HG03064 (cell line): ENCODE measurements around the gene FYB2.

ENCODE experiments used
- ATAC-seq: cut with Tn5 transposase; IDR thresholded peaks from one replicate; pipeline ENCODE4 v1.9.1; 2021; ENCODE audit warnings: low read depth; ENCODE audit not compliant: unreplicated experiment

The FYB2 gene

DNA sequence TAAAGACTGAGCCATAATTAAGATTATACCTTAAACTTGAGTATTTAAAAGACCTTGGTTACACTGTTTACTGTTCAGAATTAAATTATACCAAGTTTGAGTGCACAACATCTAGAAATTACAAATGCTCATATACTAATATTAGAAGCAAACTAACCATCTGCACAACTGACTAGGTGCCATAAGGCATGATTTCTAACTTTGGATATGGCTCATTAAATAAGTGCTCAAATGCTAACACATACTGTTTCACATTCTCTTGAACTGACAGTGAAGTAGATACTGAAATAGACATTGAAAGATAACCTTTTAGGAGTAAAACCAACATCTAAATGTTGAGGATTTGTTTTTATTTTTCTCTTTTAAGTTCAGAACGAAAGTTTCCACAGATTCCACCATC, 100.0 kb downstream of the FYB2 start:
- no peak for ATAC-seq

GRCh38 chr1:56715156-56715555, 104.0 kb downstream of the FYB2 start:
- ATAC-seq: no peak

GRCh38 chr1:56713112-56713511, 106.1 kb downstream of the FYB2 start:
- ATAC-seq: no peak

- ATAC-seq: no peak
Measured at GRCh38 chr1:56712150-56712549, 107.1 kb downstream of the FYB2 start.

GRCh38 chr1:56710646-56711045, 108.6 kb downstream of the FYB2 start:
- no peak for ATAC-seq

DNA sequence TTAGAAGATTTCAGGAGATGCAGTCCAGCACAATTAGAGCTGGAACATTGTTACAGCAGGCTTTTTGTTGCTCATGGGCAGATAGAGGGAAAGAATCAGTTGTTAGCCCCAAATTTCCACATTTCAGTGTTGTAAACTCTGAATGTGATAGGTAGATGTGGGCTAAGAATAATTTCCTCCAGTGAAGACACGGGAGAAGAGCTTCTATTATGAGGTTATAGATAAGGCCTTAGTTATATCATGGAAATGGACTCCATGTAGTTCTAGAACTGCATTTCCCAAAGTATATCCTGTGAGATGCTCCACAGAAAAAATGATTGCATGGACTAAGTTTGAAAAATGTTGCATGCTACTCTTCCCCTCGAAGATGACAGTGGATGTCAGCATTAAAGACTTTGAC, 109.2 kb downstream of the FYB2 start:
- no peak for ATAC-seq

- ATAC-seq: no peak
Measured at GRCh38 chr1:56709269-56709880, 109.8 kb downstream of the FYB2 start.

DNA sequence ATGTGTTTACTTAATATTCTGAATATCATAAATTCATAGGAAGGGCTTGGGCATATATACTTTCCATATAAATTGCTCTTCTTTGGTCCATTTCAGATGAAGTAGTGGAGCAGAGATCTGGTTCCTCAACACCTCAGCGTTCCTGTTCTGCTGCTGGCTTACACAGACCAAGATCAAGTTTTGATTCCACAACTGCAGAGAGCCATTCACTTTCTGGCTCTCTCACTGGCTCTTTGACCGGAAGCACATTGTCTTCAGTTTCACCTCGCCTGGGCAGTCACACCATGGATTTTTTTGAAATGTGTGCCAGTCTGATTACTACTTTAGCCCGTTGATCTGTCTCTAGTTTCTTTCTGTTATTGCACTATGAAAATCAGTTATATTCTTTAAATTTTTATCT, 111.8 kb downstream of the FYB2 start:
- ATAC-seq: no peak

DNA sequence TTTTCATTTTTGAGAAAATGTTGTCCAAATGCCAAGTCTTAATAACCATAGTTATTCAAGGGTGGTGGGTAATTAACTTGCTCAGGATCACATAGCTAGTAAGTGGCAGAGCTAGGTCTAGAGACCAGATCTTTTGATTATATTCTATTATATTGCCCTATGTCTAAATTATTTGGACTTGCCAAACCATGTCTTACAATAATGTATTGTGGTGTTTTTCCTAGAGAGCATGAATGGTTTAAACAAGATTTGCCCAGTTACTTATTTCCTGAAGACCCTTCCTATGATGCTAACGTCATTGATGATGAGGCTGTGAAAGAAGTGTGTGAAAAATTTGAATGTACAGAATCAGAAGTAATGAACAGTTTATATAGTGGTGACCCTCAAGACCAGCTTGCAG, 115.5 kb downstream of the FYB2 start:
- ATAC-seq: no peak

DNA sequence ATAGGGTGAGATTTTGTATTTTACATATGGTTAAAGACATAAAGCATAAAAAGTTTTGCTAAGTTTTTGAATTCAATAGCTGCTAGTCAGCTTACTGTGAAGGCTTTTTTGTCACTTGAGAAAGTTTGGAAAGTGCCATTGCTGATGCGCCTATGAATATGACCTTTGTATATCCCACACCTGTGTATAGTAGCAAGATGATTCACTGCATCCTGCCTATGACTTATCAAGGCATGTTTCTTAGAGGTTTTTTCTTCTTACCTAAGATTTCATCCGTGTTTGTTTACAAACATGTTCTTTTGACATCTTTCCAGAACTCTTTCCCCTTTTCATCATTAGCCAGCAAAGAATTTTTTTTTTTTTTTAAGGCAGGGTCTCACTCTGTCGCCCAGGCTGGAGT, 122.5 kb downstream of the FYB2 start:
- no peak for ATAC-seq

DNA sequence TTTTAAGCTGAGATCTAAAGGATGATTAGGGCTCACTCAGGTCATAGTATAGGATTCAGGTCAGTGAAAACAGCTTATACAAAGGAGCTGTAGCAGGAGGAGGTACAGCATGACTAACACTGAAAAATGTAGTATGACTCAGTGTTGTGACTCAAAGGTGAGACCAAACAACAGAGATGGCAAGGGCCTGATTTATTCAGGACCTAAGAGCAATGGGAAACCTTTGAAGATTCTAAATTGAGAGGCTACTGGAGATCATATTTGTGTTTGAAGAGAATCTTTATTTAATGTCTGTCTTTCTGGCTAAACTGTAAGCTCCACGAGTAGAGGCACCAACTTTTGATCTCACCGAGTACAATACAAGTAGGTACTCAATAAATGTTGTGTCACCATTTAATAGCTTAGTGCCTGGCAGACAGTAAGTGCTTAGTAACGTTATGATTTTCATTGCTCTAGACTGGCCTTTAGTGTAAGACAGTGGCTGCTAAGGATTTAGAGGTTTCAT, 130.6 kb downstream of the FYB2 start:
- ATAC-seq: no peak

GRCh38 chr1:56686169-56686568, 133.0 kb downstream of the FYB2 start:
- ATAC-seq: no peak

DNA sequence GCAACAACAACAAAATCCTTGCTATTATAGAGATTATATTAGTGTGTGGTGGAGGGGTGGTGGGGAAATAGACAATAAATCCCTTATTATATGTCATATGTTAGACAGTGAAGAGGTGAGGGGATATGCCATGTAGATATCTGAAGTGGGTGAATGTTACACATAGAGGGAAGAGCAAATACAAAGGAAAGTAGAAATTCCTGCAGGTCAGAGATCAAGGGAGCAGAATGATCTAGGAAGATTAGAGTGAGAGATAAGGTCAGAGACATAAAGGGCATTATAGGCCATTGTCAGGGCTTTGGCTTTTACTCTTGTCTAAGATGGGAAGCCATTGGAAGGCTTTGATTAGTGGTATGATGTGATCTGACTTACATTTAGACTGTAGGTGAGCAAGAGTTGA, 135.6 kb downstream of the FYB2 start:
- no peak for ATAC-seq

GRCh38 chr1:56676571-56677035, 142.6 kb downstream of the FYB2 start:
- ATAC-seq: no peak

DNA sequence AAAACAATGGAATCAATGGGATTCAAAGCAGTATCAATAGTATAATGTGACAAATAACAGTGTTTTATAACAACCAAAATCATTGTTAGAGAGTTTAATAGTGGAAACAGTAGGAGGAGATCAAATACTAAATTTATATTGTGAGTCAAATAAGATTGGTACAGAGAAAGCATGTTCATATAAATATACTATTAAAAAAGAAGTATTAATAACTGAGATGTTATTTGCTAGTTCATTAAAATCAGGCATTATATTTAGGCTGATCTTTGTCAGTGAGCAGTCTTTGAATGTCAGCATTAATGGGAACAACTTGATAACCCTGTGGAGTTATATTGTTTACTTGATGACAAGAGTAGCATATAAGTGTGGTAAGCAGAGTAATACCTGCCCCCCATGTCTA, 143.4 kb downstream of the FYB2 start:
- no peak for ATAC-seq

DNA sequence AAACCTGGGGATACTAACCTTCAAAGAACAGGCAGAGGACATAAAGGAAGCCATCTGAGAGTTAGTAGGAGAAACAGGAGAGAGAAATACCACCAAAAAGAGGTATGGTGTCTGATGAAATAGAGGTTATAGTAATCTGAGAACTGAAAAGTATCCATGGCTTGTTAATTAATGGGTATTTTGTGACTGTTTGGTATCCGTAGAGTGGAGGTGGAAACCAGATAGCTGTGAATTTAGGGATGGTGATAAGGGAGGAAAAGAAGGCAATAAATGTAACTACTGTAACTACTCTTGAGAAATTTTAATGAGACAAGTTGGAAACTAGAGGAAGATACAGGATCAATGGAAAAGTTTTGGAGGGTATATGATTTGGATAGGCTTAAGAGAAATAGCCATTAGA, 146.6 kb downstream of the FYB2 start:
- ATAC-seq: no peak

- no peak for ATAC-seq
Measured at GRCh38 chr1:56671542-56671941, 147.7 kb downstream of the FYB2 start.

GRCh38 chr1:56671085-56671484, 148.1 kb downstream of the FYB2 start:
- ATAC-seq: no peak

DNA sequence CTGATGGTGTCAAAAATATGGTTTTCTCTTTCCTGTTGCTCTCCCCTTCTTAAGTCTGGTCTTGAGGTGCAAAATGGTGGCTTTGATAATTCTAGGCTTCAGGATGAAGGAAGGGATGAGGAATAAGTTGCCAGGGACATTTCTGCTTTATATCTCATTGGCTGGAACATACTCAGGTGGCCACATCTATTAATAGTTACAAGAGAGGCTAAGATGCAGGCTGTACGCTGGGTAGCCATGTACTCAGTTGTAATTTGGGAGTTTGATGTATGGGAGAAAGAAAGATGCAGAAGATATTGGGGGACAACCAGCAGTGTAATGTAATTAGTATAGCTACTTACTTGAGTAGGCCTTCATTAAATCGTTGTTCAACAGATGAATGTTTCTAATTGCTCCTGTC, 148.9 kb downstream of the FYB2 start:
- no peak for ATAC-seq
